GM21723 (cell line): ENCODE results near the gene TMEM121.

Experiments used
- ATAC-seq: cut with Tn5 transposase; IDR thresholded peaks from one replicate; pipeline ENCODE4 v1.9.1; 2021; ENCODE audit warnings: mild to moderate bottlenecking, moderate library complexity; ENCODE audit not compliant: unreplicated experiment

TMEM121 gene

DNA sequence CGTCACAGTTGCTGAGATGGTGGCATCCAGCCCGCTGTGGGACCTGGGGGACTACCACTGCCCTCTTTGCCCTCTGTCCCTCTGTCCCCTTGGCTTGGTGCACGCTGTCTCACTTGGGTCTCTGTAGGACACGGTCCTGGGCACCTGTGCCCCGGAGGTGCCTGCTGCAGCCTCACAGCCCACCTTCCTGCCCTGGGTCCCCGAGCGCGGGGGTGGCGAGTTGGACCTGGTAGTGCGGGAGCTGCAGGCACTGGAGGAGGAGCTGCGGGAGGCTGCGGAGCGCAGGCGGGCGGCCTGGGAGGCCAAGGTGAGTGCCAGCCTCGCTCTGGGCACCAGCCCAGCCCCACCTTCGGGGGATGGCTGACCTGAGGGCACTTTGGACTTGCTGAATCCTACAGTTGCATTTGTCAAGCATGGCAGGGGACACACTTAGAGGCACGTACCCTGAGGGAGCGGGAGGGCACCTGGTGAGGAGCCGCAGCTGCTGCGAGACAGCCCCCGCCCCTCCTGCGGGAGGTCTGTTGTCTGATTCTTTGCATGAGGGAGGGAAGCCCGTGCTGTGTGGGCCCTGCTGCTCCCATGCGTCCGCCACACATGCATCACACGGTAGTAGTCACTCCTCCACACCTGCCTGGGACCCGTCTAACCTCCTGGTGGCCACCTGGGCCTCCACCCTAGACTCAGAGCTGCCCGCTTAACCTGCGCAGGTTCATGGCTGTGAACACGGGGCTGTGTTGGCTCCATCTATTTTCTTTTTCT lies 28.5 kb upstream of the TMEM121 start:
- no peak for ATAC-seq

DNA sequence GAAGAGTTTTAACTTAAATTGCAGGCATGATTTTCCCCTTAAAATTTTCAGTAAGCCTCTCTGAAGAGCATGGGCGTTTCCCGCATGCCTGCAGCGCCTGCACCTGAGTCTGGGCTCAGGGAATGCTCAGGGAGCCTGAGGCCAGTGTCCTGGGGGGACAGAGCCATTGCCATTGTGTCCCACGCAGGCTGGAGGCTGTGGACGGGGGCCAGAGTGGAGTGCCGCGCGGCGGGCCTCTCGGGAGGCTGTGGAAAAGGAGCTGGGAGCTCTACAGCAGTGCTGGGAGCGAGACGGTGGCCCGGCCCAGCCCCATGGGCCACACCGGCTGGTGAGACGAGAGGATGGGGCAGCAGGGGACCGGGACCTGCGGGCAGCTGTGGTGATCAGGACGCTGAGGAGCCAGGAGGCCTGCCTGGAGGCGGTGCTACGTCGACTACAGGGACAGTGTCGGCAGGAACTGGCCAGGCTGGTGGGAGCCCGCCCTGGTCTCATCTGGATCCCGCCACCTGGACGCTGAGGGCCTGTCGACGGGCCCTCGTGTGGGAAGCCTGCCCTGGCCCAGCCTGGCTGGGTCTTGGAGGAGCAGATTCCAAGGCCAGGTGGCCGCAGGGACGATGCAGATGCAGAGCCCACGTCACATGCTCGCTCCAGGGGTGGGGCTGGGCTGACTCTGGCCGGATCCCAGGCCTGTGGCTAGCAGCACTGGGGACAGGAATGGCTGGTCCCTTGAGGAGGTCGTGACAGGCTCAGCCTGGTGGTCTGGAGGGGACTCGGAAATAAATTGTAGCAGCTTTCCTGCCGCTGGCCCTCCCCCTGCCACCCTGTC lies 27.7 kb upstream of the TMEM121 start:
- ATAC-seq = no peak

DNA sequence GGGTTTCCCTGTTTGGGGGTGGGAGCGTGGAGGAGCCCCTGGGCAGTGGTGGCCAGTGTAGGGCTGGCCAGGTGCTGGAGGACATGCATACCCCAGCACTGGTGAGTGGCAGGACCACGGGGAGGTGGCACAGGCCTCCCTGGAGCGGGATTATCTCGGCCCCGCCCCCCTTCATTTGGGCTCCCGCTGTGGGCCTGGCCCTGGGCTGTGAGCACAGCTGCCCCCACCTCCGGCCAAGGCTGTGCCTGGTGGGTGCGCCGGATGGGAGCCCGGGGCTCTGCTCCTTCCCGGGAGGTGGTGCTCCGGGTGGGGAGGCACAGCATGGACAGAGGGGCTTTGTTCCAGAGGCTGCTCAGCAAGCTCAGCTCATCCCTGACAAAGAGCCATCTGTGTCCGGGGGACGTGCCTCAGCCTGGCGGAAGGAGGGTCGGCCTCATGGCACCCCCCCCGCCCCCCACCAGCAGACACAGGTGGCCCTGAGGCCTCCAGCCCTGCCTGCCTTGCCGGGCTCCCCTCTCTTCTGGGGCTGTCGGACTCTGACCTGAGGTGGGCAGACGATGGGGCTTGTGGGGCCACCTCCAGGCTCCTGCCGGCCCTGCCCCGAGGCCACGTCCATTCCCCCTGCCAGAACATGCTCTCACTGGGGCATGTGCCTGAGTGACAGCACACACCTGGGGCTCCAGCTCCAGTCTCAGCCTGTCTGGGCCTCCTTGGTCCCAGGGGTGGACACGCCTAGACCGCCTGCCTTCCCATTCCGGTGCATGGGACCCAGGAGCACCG lies 26.9 kb upstream of the TMEM121 start:
- ATAC-seq = no peak

DNA sequence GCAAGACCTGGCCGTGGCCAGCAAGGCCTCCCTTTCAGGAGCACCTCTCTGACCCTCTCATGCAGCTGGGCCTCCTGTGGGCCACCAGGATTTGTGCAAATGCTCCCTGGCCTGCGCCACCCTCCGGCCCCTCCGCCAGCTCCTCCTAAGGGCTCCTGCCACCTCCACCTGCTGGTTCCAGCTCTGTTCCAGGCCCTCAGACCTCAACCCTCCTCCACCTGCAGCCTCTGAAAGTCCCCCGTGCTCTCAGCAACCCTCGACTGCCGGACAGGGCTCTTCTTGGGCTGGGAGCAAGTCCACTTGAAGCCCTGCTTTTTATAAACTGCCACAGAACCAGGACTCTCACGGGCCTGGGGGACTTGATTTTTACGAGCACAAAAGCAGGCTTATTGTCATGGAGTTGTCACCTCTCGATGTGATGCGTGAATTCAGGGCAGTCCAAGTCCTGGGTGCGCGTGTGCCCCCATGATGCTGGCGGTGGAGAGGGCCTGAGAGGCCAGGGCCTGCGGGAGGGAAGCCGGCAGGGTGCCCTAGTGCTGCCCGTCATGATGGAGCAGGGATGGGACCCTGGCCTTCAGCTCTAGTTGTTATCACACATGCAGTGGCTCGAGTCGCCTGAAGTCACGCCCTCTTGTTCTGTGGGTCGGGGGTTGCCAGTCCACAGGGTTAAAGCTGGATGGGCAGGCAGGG lies 26.2 kb upstream of the TMEM121 start:
- ATAC-seq = no peak

DNA sequence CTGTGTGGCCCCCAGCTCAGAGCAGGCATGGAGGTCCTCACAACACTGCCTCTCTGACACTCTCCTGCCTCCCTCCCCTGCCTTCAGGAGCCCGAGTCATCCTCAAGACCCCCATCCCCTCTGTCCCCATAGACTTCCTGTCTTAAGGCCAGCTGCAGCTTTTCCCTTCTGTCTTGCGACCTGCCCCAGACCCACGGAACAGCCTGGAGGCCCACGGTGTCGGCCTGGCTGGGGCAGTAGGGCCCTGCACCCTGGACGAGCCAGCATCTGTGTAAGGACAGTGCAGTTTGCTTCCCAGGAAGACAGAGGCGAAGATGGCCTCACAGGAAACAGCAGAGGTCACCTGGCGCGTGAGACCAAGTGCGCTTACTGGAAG lies 25.7 kb upstream of the TMEM121 start:
- ATAC-seq = no peak

DNA sequence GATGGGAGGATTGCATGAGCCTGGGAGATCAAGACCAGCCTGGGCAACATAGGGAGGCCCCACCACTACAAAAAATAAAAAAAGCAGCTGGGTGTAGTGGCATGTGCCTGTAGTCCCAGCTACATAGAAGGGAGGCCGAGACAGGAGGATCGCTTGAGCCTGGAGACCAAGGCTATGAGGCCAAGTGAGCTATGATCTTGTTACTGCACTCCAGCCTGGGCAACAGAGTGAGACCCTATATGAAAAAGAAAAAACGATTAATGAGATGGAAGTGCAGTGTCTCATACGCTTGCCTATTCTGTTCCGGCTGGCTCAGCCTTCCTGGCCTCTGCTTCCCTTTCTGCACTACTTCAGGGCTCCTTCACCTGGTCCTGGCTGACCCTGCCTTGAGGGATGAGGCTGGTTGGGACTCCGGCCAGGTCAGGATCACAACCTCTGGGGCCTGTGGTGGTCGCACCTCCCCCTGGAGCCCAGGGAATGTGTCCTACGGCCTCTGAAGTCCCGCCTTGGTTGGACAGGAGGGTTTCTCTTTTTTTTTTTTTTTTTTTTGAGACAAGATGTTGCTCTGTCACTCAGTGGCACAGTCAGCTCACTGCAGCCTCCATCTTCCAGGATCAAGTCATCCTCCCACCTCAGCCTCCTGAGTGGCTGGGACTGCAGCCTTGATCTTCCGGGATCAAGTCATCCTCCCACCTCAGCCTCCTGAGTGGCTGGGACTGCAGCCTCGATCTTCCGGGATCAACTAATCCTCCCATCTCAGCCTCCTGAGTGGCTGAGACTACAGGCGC lies 24.7 kb upstream of the TMEM121 start:
- no peak for ATAC-seq

DNA sequence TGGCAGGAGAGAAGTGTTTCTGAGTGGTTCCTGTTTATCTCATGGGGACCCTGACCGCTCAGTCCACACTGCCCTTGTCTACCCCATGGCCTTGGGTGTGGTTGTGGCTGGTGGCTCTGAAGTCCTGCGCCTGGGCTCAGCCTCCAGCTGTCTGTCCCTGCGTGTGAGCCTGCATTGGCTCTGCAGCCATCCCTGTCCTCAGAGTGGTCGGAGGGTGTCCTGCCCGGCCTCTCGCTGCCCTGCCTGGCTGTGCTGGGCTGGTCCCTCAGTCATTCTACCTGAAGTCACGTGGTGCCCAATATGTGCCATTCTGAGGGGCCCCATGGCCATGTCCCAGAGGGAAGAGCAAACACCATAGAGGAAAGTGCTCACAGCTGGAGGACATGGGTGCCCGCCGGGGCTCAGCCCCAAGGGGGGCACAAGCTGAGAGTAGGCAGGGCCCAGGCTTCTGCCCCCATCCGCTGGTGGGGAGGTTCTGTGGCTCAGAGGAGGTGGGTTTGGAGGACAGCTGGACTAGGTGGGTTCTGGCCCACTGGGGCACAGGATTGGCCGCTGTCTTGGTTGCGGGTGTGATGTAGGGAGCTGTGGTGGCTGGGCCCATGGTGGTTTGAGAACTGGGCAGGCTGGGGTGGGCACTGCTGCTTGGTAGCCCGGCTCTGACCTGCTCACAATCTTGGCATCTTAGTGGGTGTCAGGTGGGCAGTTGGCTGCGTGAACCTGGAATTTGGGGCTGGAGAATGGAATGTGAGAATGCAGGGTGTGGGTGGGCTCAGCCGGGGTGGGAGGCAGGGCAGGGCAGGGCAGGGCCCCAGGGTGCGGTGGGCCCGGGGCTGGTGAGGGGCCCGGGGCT lies 23.7 kb upstream of the TMEM121 start:
- ATAC-seq = no peak

DNA sequence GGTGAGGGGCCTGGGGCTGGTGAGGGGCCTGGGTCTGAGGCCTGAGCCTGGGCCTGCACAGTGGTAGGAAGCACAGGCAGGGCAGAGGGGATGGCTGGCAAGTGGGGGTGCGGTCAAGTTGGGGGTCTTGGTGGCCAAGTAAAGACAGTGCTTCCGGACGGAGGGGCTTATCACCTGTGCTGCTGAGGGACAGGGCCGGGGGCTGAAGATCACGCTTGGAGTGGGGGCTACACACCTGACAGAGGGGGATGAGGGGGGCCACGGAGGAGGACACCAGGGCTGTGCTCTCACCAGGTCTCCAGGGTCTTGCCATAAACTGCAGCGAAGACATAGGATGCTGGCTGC lies 23.1 kb upstream of the TMEM121 start:
- no peak for ATAC-seq

DNA sequence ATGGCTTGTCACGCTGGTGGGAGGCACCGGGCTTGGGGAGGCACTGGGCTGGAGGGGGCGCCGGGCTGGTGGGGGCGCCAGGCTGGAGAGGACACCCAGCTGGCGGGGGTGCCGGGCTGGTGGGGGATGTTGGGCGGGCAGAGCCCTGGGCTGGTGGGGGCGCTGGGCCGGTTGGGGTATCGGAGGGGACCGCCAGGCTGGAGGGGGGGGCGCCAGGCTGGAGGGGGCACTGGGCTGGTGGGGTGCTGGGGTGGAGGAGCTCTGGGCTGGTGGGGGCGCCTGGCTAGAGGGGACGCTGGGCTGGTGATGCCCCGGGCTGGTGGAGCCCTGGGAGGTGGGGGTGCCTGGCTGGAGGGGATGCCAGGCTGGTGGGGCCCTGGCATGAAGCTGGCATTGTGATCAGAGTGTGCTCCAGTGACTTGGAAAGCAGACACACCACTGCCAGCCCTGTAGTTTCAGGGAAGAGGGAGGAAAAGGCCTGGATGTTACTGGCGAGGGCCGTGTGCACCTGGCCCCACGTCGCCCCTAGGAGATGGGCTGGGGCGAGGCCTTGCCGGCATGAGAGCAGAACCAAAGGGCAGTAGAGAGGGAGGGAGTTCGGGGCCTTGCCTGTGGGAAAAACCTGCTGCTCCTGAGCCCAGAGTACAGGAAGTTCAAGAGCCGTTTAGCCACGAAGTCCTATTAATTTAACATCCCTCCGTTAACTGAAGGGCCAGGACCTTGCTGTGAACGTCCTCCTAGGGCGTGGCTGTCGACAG lies 22.3 kb upstream of the TMEM121 start:
- ATAC-seq = no peak

DNA sequence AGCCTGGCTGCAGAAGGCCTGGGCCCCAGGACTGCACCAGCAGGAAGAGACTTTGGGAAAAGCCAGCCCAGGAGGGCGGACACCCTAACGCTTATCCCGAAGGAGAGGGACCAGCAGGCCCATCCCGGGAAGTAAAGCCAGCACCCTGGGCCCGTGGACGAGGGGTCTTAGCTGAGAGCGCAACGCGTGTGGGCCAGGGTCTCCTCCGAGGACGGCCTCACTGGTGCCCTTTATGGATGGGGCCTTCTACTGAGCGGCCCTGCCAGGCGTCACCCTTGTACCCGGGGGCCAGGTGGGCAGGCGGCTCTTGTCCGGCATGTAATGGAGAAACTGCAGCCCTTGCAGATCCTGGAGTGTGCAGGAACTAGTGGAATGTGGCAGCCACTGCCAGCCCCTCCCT lies 21.3 kb upstream of the TMEM121 start:
- no peak for ATAC-seq

DNA sequence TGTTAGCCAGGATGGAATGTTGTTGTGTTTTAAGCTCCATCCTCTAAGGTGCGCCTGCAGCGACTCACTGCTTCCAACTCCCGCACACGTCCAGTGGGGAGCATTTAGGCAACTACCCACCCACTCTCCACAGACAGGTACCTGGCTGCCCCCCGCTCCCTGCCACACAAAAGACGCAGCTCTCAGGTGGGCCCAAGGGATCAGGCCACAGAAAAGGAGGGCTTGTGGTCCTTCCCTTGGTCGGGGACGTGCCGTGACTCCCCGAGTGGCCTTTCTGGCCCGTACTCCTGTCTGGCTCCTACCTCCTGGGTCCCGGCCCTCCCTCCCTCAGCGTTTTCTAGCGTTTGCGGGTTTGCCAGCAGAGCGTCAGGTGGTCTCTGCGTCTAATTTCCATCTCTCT lies 19.1 kb upstream of the TMEM121 start:
- no peak for ATAC-seq

DNA sequence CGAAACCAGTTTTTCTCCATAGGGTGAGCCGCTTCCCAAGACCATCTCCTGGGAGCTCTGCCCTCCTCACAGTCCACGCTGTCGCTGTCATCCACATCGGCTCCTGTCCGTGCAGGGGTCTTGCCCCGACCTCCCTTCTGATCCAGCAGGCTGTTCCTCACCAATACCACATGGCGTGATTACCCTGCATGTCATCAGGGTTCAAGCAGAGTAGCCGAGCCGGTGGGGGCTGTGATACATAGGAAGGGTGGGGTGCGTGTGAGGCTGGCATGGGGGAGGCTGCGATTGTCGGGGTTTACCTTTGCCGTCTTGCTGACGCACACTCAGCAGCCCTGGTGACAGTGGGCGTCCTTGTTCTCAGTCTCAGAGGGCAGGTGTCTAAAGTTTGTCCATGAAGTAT lies 18.3 kb upstream of the TMEM121 start:
- ATAC-seq = no peak

DNA sequence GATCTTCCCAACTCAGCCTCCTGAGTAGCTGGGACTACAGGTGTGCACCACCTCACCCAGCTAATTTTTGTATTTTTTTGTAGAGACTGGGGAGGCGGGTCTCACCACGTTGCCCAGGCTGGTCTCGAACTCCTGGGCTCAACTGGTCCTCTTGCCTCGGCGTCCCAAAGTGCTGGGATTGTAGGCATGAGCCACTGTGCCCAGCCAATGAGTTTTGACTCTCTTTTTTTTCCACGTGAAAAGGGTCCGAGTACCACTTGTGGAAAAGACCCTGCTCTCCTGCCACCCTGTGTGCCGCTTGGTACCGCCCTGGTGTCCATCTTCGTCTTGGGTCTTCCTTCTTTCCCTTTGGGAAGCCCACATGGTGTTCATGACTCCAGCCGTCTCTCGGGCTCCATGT lies 17.8 kb upstream of the TMEM121 start:
- ATAC-seq = no peak

DNA sequence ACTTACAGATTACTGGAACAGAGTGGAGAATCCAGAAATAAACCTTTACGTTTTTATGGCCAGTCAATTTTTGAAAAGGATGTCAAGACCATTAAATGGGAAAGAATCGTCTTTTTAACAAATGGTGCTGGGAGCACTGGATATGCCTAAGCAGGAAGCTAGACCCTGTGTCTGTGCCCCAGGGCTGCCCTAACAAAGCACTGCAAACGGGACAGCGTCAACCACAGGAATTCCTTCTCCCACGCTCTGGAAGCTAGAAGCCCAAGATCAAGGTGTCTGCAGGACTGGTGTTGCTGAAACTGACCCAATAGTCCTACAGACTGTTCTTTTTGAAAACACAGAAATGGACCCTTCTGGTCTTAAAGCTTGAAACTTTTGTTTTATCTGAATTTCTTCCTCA lies 9.3 kb upstream of the TMEM121 start:
- ATAC-seq = no peak

DNA sequence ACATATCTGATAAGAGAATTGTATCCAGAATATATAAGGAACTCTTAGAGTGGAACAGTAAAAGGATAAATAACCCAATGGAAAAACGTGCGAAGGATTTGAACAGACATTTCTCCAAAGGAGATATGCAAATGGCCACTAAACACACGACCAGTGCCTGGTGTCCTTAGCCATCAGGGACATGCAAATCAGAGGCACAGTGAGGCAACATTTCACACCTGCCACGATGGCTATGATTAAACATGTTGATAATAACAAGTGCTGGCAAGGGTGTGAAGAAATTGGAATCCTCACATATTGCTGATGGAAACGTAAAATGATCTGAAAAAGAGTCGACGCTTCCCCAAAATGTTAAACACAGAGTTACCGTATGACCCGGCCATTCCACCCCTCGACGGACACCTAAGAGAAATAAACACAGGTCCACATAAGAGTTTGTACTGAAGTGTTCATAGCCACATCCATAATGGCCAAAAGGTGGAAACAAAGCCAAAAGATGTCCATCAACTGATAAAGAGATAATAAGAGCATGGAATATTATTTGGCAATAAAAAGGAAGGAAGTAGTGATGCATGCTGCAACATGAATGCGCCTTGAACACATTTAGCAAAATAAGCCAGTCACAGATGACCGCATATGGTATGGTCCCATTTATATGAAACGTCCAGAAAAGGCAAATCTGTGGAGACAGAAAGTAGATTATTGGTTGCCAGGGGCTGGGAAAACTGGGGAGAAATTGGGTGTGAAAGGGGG lies 6.3 kb upstream of the TMEM121 start:
- ATAC-seq = no peak

DNA sequence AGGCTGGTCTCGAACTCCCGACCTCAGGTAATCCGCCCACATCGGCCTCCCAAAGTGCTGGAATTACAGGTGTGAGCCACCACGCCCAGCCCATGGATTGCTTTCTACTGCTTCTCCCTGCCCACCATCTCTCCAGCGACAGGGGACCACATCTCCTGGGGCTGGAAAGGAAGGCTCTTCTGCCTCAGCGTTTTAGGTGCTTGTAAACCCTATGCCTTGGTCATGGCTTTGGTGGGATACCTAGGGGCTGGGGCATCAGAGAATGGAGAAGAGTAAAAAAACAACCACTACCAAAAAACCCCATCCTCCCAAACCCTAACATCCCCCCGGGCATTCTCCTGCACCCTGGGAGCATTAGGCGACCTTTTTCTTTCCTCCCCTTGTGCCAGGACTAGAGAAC lies 1.1 kb upstream of the TMEM121 start:
- ATAC-seq = no peak

DNA sequence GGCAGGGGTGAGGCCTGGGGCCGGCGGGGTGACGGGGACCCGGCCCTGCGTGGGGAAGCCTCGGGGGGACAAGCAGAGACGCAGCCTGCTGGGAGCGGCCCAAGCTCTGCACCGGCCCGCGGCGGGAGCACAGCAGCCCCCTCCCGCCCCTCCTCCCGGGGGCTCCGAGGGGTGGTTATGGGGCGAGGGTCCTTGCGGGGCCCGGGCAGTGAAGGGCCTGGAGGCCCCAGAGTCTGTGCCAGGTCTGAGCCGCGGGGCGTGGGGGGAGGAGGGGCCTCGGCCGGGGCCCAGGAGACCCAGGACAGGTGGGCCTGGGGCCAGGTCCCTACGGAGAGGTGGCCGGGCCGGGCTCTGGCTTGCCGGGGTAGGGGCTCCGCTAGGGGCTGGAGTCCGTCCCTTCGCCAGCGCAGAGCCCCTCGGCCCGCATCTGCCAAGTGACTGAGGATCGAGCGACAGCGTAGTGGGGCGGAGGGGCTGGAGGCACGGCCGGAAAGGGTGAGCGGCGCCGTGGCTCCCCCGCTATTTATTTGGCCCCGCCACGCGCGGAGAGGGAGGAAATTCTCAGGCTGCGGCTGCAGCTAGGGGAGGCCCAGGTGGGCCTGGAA lies 495 bp downstream of the TMEM121 start:
- ATAC-seq = no peak

DNA sequence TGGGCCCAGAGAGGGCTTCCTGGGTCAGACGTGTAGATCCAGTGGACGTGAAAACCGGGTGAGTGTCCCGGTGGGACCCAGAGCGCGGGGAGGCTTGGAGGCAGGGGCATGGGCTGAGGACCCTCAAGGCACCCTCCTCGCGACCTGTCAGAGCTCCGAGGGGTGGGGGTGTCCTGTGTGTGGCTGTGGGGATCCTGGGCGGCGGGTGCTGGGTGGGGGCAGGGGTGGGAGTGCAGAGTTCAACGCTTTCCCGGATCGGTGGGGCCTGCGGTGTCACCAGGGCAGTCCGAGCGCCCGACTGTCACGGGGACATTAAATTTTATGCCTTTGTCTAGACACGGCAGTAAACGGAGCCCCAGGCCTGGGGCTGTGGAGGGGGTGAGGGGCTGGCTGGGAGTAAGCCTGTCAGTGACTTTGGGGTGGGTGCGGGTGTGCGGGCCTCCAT lies 1.0 kb downstream of the TMEM121 start:
- no peak for ATAC-seq
